GM19455 (cell line): Measurements from ENCODE around the gene HPX.

ENCODE experiments used
- ATAC-seq: cut with Tn5 transposase; IDR thresholded peaks from one replicate; pipeline ENCODE4 v1.9.1; 2021; ENCODE audit not compliant: unreplicated experiment

The HPX gene

GRCh38 chr11:6440906-6441358 lies at the start of gene HPX:
Gene HPX, minus strand, starts transcription at chr11:6440987. Its CDS starts 24 bp downstream, at chr11:6440963.
- no peak for ATAC-seq

GRCh38 chr11:6489306-6489705 lies 48.5 kb upstream of the HPX start:
- no peak for ATAC-seq

- no peak for ATAC-seq
These were observed 48.0 kb upstream of the HPX start for GRCh38 chr11:6488821-6489220.

GRCh38 chr11:6488342-6488741 lies 47.6 kb upstream of the HPX start:
- no peak for ATAC-seq

- ATAC-seq = no peak
These were observed 46.2 kb upstream of the HPX start for GRCh38 chr11:6486938-6487337.

- no peak for ATAC-seq
These were observed 45.5 kb upstream of the HPX start for GRCh38 chr11:6486256-6486655.

GRCh38 chr11:6485661-6486060 lies 44.9 kb upstream of the HPX start:
- ATAC-seq = no peak

- ATAC-seq = no peak
These were observed 42.2 kb upstream of the HPX start for GRCh38 chr11:6483015-6483414.

- no peak for ATAC-seq
These were observed 41.7 kb upstream of the HPX start for GRCh38 chr11:6482441-6482840.

GRCh38 chr11:6481924-6482275 lies 41.1 kb upstream of the HPX start:
- ATAC-seq = peak; percentile 3

GRCh38 chr11:6481012-6481923 lies 40.5 kb upstream of the HPX start, which contains the start of the genes ARFIP2 and TIMM10B:
Gene ARFIP2, minus strand, starts transcription at chr11:6481331. Its CDS starts 910 bp downstream, at chr11:6480421.
Gene TIMM10B, plus strand, starts transcription at chr11:6481501. Its CDS starts 16 bp downstream, at chr11:6481517.
- peak; percentile 99 for ATAC-seq

- no peak for ATAC-seq
These were observed 39.6 kb upstream of the HPX start for GRCh38 chr11:6480299-6480914.

- ATAC-seq = no peak
These were observed 35.8 kb upstream of the HPX start for GRCh38 chr11:6476571-6476970.

- no peak for ATAC-seq
These were observed 35.1 kb upstream of the HPX start for GRCh38 chr11:6475936-6476335.

GRCh38 chr11:6474806-6475500 lies 34.2 kb upstream of the HPX start:
- ATAC-seq = no peak

GRCh38 chr11:6474413-6474792 lies 33.6 kb upstream of the HPX start:
- no peak for ATAC-seq

- peak; percentile 82 for ATAC-seq
These were observed 32.9 kb upstream of the HPX start, which contains the start of gene TRIM3 for GRCh38 chr11:6473451-6474412. Gene TRIM3, minus strand, starts transcription at chr11:6473941. Its CDS starts 8,246 bp downstream, at chr11:6465695.

- ATAC-seq = no peak
These were observed 32.1 kb upstream of the HPX start for GRCh38 chr11:6472934-6473333.

- ATAC-seq = no peak
These were observed 28.8 kb upstream of the HPX start for GRCh38 chr11:6469599-6469998.
